Astrocyte (in vitro differentiated cells and primary cell): ENCODE data around the gene MAP1A. TPM values are rescaled to one million over a fixed set of nuclear protein-coding genes. Genes with fewer than 3 reads are reported as not detected.
"Not testable (repeated sequence)": the region's sequence is repeated elsewhere in the genome, so short reads cannot be mapped to it uniquely, and the experiment has no call there.

Source experiments
- DNase-seq: peaks from one replicate; pipeline ENCODE4 v3.0.0-alpha.2; 2010; ENCODE audit warnings: low read depth
- FAIRE-seq: peaks from 2 replicates; lab custom pipeline; 2011; peaks lifted over from hg19 to GRCh38; lab: Jason Lieb, UNC
- H2AFZ ChIP-seq: 2 replicates; pipeline ENCODE4 v1.6.0; 2012; ENCODE audit warnings: low read depth, low read length, inconsistent platforms
- H3K27ac ChIP-seq: 2 replicates; pipeline ENCODE4 v1.5.1; 2011; ENCODE audit warnings: low read depth, low read length, inconsistent platforms
- H3K27me3 ChIP-seq: 2 replicates; pipeline ENCODE4 v1.6.0; 2011; ENCODE audit warnings: low read length, inconsistent platforms; ENCODE audit not compliant: insufficient read depth
- H3K36me3 ChIP-seq: 2 replicates; pipeline ENCODE4 v1.5.1; 2011; ENCODE audit warnings: low read length, inconsistent platforms; ENCODE audit not compliant: insufficient read depth
- H3K4me1 ChIP-seq: 2 replicates; pipeline ENCODE4 v1.5.1; 2011; ENCODE audit warnings: low read length, inconsistent platforms; ENCODE audit not compliant: insufficient read depth
- H3K4me2 ChIP-seq: 2 replicates; pipeline ENCODE4 v1.6.0; 2012; ENCODE audit warnings: low read length, inconsistent platforms
- H3K4me3 ChIP-seq: 2 replicates; pipeline ENCODE4 v1.5.1; 2011; ENCODE audit warnings: low read depth, mild to moderate bottlenecking, low read length, inconsistent platforms; ENCODE audit not compliant: insufficient read depth
- H3K79me2 ChIP-seq: 2 replicates; pipeline ENCODE4 v1.6.0; 2012; ENCODE audit warnings: mild to moderate bottlenecking, low read length, inconsistent platforms; ENCODE audit not compliant: insufficient read depth
- H3K9ac ChIP-seq: 2 replicates; pipeline ENCODE4 v1.6.0; 2012; ENCODE audit warnings: mild to moderate bottlenecking, low read length, inconsistent platforms
- H3K9me3 ChIP-seq: 2 replicates; pipeline ENCODE4 v1.5.1; 2012; ENCODE audit warnings: low read depth, mild to moderate bottlenecking, low read length, inconsistent platforms; ENCODE audit not compliant: insufficient read depth
- H4K20me1 ChIP-seq: 2 replicates; pipeline ENCODE4 v1.6.0; 2012; ENCODE audit warnings: low read length, inconsistent platforms; ENCODE audit not compliant: insufficient read depth
- H3K27ac Mint-ChIP-seq: one replicate; pipeline ENCODE4 v1.8.0; 2021; ENCODE audit warnings: mild to moderate bottlenecking, mixed read lengths; ENCODE audit not compliant: unreplicated experiment
- H3K27me3 Mint-ChIP-seq: one replicate; pipeline ENCODE4 v1.8.0; 2021; ENCODE audit warnings: low read depth, mixed read lengths; ENCODE audit not compliant: unreplicated experiment
- H3K36me3 Mint-ChIP-seq: one replicate; pipeline ENCODE4 v1.8.0; 2021; ENCODE audit warnings: low read depth, mixed read lengths; ENCODE audit not compliant: unreplicated experiment
- H3K4me1 Mint-ChIP-seq: one replicate; pipeline ENCODE4 v1.8.0; 2021; ENCODE audit warnings: low read depth, mixed read lengths; ENCODE audit not compliant: unreplicated experiment
- H3K4me3 Mint-ChIP-seq: one replicate; pipeline ENCODE4 v1.8.0; 2021; ENCODE audit warnings: mild to moderate bottlenecking, moderate library complexity, mixed read lengths; ENCODE audit not compliant: unreplicated experiment
- H3K9me3 Mint-ChIP-seq: one replicate; pipeline ENCODE4 v1.8.0; 2021; ENCODE audit warnings: mild to moderate bottlenecking, mixed read lengths; ENCODE audit not compliant: unreplicated experiment
- total RNA-seq: library from RNA; stranded (reverse); gene quantifications from 2 replicates; pipeline ENCODE4 v1.2.1, GENCODE V29; 2021

MAP1A gene
- total RNA-seq, 1 donor from 2014 or later = 142 TPM

- not testable (repeated sequence) for H3K27me3 Mint-ChIP-seq, H3K9me3 ChIP-seq, H3K4me3 Mint-ChIP-seq, H3K36me3 Mint-ChIP-seq, H3K79me2 ChIP-seq, H2AFZ ChIP-seq, H3K27me3 ChIP-seq, H3K4me1 Mint-ChIP-seq, H3K9ac ChIP-seq, H3K4me2 ChIP-seq, H3K9me3 Mint-ChIP-seq, DNase-seq, H3K27ac Mint-ChIP-seq, FAIRE-seq, H3K4me3 ChIP-seq, H3K27ac ChIP-seq, H3K4me1 ChIP-seq, H4K20me1 ChIP-seq, H3K36me3 ChIP-seq
Measured at GRCh38 chr15:43574607-43575006, 57.2 kb downstream of the MAP1A start.

Other genes with a start within 250 kb of the MAP1A start
- gene TGM7, start 215.4 kb upstream of the MAP1A start, total RNA-seq = not detected in 2 replicates
- gene LCMT2, start 187.0 kb upstream of the MAP1A start, total RNA-seq = 4.7 and 4.8 TPM in 2 replicates
- 25.5 and 27.8 TPM in 2 replicates for gene ZSCAN29, start 146.6 kb upstream of the MAP1A start, total RNA-seq
- 10.3 and 12.0 TPM in 2 replicates for gene TUBGCP4, start 146.5 kb upstream of the MAP1A start, total RNA-seq
- gene TP53BP1, start 24.5 kb upstream of the MAP1A start, total RNA-seq = 71.9 and 73.1 TPM in 2 replicates
- gene PPIP5K1, start 72.6 kb downstream of the MAP1A start, total RNA-seq = 21.4 and 26.0 TPM in 2 replicates
- gene CKMT1B, start 76.4 kb downstream of the MAP1A start, total RNA-seq = 0.72 and 0.89 TPM in 2 replicates
- 0.25 and 0.29 TPM in 2 replicates for gene STRC, start 101.2 kb downstream of the MAP1A start, total RNA-seq
- 2.0 and 3.3 TPM in 2 replicates for gene CATSPER2, start 131.2 kb downstream of the MAP1A start, total RNA-seq
- 1.2 TPM in 2 replicates for gene CKMT1A, start 176.3 kb downstream of the MAP1A start, total RNA-seq
- 777 and 911 TPM in 2 replicates for gene PDIA3, start 228.8 kb downstream of the MAP1A start, total RNA-seq